Spleen (tissue), 13 donors: ENCODE data around the gene ASTL. TPM values are rescaled to one million over a fixed set of nuclear protein-coding genes. Genes with fewer than 3 reads are reported as not detected.

Experiments used
- DNase-seq: peaks from one replicate; pipeline ENCODE4 v3.0.0-alpha.2; 2020
- H3K27ac ChIP-seq, 8 donors: fragments of 200-600 bp; sonication (generic) in 7 of 8; 1 replicate in 4 of 8; 2 replicates in 4 of 8; pipeline versions ENCODE4 v1.5.0 to v1.8.0; 2016 to 2021; ENCODE audit warnings: inconsistent platforms in 4 of 8, mild to moderate bottlenecking in 4 of 8, moderate library complexity in 1 of 8
- H3K27me3 ChIP-seq, 7 donors: fragments of 200-600 bp; sonication (generic) in 6 of 7; replicated peaks in 1 of 7; 1 replicate in 4 of 7; 2 replicates in 3 of 7; pipeline versions ENCODE4 v1.5.0 to v1.8.0; 2016 to 2021; ENCODE audit warnings: inconsistent platforms in 3 of 7, mild to moderate bottlenecking in 1 of 7
- H3K36me3 ChIP-seq, 6 donors: fragments of 200-600 bp; sonication (generic) in 5 of 6; 1 replicate in 4 of 6; 2 replicates in 2 of 6; pipeline versions ENCODE4 v1.5.0 to v1.8.0; 2016 to 2021; ENCODE audit warnings: inconsistent platforms in 2 of 6
- H3K4me1 ChIP-seq, 6 donors: fragments of 200-600 bp; sonication (generic) in 5 of 6; 1 replicate in 3 of 6; 2 replicates in 3 of 6; pipeline versions ENCODE4 v1.5.0 to v1.8.0; 2016 to 2021; ENCODE audit warnings: inconsistent platforms in 3 of 6
- H3K4me3 ChIP-seq, 8 donors: fragments of 200-600 bp; sonication (generic) in 7 of 8; 1 replicate in 4 of 8; 2 replicates in 4 of 8; pipeline versions ENCODE4 v1.5.0 to v1.8.0; 2016 to 2021; ENCODE audit warnings: inconsistent platforms in 4 of 8, mild to moderate bottlenecking in 4 of 8, moderate library complexity in 2 of 8
- H3K9me3 ChIP-seq, 8 donors: fragments of 200-600 bp; sonication (generic) in 7 of 8; 1 replicate in 4 of 8; 2 replicates in 4 of 8; pipeline versions ENCODE4 v1.5.0 to v1.8.0; 2016 to 2021; ENCODE audit warnings: inconsistent platforms in 4 of 8
- POLR2A ChIP-seq, 3 donors: fragments of 450-650 bp; IDR thresholded peaks; one replicate each; pipeline ENCODE4 v1.5.1; 2017; ENCODE audit warnings: antibody characterized with exemption in 3 of 3, mild to moderate bottlenecking in 1 of 3
- POLR2AphosphoS5 ChIP-seq, 3 donors: sonication (generic); formaldehyde crosslinking; IDR thresholded peaks; one replicate each; pipeline ENCODE4 v1.5.1; 2017; ENCODE audit warnings: antibody characterized with exemption in 3 of 3
- WGBS, 5 donors: extraction: QIAGEN DNeasy Blood & Tissue Kit in 3 of 5; methylation state at CpG; one replicate each; pipeline versions ENCODE4 v1.1.5 to v1.1.7; 2013 to 2018; 5-methylcytosine and 5-hydroxymethylcytosine counted together
- intact Hi-C: fragments of 100-400 bp; cut with DNase I; formaldehyde crosslinking; loops from one replicate; pipeline ENCODE4 v1.15.0; 2023; ENCODE audit warnings: low total_unique reads
- long read RNA-seq, 2 donors: transcript quantifications; one replicate each; lab custom pipeline, GENCODE V29; 2026
- polyA plus RNA-seq, 3 donors: library from polyadenylated mRNA; stranded (reverse); fragments of 200-250 nt; gene quantifications; one replicate each; pipeline ENCODE4 v1.2.1, GENCODE V29; 2013
- total RNA-seq, 7 donors: library from RNA; depleted of rRNA in 3 of 7; stranded (reverse); fragments of >200 nt in 3 of 7; fragmentation: NEBNext Ultra II Directional in 4 of 7; extraction: Animal tissue kit (Norgen Biotek cat#: 25700) in 4 of 7; gene quantifications; one replicate each; pipeline versions ENCODE4 v1.1.0 to v1.2.1, GENCODE V29; 2016 to 2021
- TF ChIP-seq, protein P1 (sequence below), 11 experiments: fragments of 200-600 bp in 7 of 11; fragments of 450-650 bp in 4 of 11; sonication (generic) in 4 of 11; IDR thresholded peaks in 8 of 11; conservative IDR thresholded peaks in 3 of 11; 1 replicate in 7 of 11; 2 replicates in 4 of 11; pipeline versions ENCODE4 v1.4.0 to v1.8.0; 2016 to 2021; ENCODE audit warnings: antibody characterized with exemption in 11 of 11, inconsistent platforms in 4 of 11, mild to moderate bottlenecking in 1 of 11
- donor health status: healthy with polysubstance abuse.
- donor health status: DM: no; HTN: no; CAD: no; lungs with moderate emphysema.
- donor health status: DM: no; HTN: no; CAD: no.
- donor health status: Bipolar disorder and iron deficiency.
- donor health status: healthy.
- donor health status: DM: no; HTN: no; CAD: no.
- donor health status: DM: yes; HTN: yes; CAD: no.

The ASTL gene
- total RNA-seq = 1 to 10 TPM in 2 of 7 donors, under 1 TPM in 4, not detected in 1; 0.49 to 2.2 (median 0.72) TPM
- polyA plus RNA-seq = under 1 TPM; 0.24 to 0.33 (median 0.29) TPM
- long read RNA-seq, donor 1 = 0 reads
- long read RNA-seq, donor 2 = 0 reads

GRCh38 chr2:96138179-96139145 is at the start of gene ASTL:
TSS of gene ASTL (minus strand) at chr2:96138502. CDS start at chr2:96138436, 66 bp downstream.
- WGBS, 5 donors = 26 to 42% (median 28%) methylated on average over 16 to 17 of the region's 17 CpGs
- intact Hi-C loops = loop anchor here (2.0 kb wide), 1 partner anchor 38 kb away; no protein-coding TSS in a partner anchor
- Histone ChIP-seq H3K9me3 (no peaks in the 10 kb centered on the region), H3K36me3 (peaks cover 0 to 24% (median 0%) of the 10 kb centered on the region in 6 donors), H3K27me3 (no peaks in the 10 kb centered on the region), H3K4me1 (peaks cover 0 to 49% (median 20%) of the 10 kb centered on the region in 6 donors), H3K27ac (peak within 1 kb of the TSS in 3 of 8 donors; percentile 4 to 68 (median 28)), H3K4me3 (no peak within 1 kb of the TSS)
- DNase-seq = peak; percentile 84
- TF ChIP-seq POLR2A (IDR thresholded peaks at IDR 0.05) (no peak), POLR2AphosphoS5 (IDR thresholded peaks at IDR 0.05) (peak in 2 of 3 donors; percentile 14 to 61)
- TF ChIP-seq, protein P1, sequence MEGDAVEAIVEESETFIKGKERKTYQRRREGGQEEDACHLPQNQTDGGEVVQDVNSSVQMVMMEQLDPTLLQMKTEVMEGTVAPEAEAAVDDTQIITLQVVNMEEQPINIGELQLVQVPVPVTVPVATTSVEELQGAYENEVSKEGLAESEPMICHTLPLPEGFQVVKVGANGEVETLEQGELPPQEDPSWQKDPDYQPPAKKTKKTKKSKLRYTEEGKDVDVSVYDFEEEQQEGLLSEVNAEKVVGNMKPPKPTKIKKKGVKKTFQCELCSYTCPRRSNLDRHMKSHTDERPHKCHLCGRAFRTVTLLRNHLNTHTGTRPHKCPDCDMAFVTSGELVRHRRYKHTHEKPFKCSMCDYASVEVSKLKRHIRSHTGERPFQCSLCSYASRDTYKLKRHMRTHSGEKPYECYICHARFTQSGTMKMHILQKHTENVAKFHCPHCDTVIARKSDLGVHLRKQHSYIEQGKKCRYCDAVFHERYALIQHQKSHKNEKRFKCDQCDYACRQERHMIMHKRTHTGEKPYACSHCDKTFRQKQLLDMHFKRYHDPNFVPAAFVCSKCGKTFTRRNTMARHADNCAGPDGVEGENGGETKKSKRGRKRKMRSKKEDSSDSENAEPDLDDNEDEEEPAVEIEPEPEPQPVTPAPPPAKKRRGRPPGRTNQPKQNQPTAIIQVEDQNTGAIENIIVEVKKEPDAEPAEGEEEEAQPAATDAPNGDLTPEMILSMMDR (IDR thresholded peaks at IDR 0.05 in 8 of 11, conservative IDR thresholded peaks at IDR 0.05 in 3 of 11) = peak; percentile 35 to 82 (median 68)

DNA sequence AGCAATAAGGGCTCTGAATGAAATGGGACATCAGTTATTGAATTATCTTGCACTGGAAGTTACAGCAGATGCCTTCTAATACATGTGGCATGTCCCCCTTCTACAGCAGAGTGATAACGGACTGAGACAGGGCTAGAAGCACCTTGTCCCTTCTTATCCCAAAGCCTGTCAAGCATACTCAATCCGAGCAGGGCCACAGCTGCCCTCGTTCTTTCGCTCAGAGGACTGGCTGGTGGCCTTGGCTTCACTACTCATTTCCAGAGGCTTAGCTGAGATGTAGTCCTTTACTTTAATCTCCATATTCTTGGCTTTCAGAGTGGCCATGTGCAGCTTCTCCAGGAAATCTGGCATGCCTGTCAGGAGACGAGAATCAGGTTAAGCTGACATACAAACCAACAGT is 48.3 kb upstream of the ASTL start:
- Histone ChIP-seq H3K9me3 (no peaks in the 10 kb centered on the region), H3K27me3 (no peaks in the 10 kb centered on the region), H3K27ac (peak overlapping the region in 2 of 8 donors; percentile 16 to 18), H3K4me1 (peaks cover 0 to 14% (median 0%) of the 10 kb centered on the region in 6 donors), H3K4me3 (no peak overlapping the region), H3K36me3 (peaks cover 8 to 85% (median 70%) of the 10 kb centered on the region in 6 donors)
- DNase-seq = no peak
- no peak for TF ChIP-seq POLR2A (IDR thresholded peaks at IDR 0.05)
- TF ChIP-seq, protein P1 (IDR thresholded peaks at IDR 0.05 in 8 of 11, conservative IDR thresholded peaks at IDR 0.05 in 3 of 11) = no peak
- TF ChIP-seq POLR2AphosphoS5 (IDR thresholded peaks at IDR 0.05) = no peak
- 86 to 94% (median 92%) methylated on average over 5 of the region's 5 CpGs for WGBS, 5 donors
- intact Hi-C loops = no loop called here

DNA sequence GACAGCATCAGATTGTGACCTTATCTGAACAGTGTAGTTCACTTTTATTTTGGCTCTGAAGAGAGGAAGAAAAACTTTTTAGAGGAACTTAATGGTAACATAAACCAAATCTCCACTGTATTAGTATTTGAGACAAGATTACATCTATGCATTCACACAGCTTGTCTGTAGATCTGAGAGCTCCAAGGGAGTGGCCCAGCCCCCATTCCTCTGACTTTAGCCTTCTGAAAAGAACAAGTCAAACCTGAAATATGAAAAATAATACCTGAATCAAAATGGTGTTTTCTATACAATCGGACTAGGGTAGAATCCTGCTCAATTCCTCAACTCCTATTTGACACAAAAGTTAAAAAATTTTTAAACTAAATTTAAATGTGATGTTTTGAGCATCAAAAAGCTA is 47.2 kb upstream of the ASTL start:
- Histone ChIP-seq H3K9me3 (no peaks in the 10 kb centered on the region), H3K4me3 (no peak overlapping the region), H3K27me3 (no peaks in the 10 kb centered on the region), H3K27ac (peak overlapping the region in 1 of 8 donors; percentile 36), H3K36me3 (peaks cover 3 to 74% (median 59%) of the 10 kb centered on the region in 6 donors), H3K4me1 (peaks cover 0 to 17% (median 3%) of the 10 kb centered on the region in 6 donors)
- TF ChIP-seq, protein P1 (IDR thresholded peaks at IDR 0.05 in 8 of 11, conservative IDR thresholded peaks at IDR 0.05 in 3 of 11) = no peak
- TF ChIP-seq POLR2A (IDR thresholded peaks at IDR 0.05) (no peak), POLR2AphosphoS5 (IDR thresholded peaks at IDR 0.05) (no peak)
- intact Hi-C loops = no loop called here
- DNase-seq = no peak
- WGBS, 5 donors = 93 to 100% (median 97%) methylated on average over 1 of the region's 1 CpG

DNA sequence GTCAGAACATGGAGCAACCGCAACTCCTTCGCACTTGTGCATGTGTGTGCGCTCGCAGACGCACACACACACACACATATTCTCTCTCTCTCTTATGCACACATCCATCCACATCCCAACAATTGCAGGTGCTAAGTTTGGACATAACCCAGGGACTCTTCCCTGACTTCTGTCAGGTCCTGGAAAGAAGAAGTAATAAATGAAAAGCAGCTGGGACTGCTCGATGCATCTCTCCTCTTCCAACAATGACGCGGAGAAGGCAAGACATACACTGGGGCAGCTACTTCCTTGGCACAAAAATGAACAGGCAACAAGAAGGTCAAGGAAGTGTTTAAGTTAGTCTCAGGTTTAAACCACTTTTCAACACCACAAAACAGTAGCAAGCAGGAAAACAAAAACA is 46.7 kb upstream of the ASTL start:
- H3K4me1 ChIP-seq = peaks cover 0 to 23% (median 7%) of the 10 kb centered on the region in 6 donors
- 90 to 93% (median 90%) methylated on average over 8 of the region's 8 CpGs for WGBS, 5 donors
- intact Hi-C loops = no loop called here
- H3K27me3 ChIP-seq = no peaks in the 10 kb centered on the region
- no peak overlapping the region for H3K4me3 ChIP-seq
- no peak for DNase-seq
- H3K9me3 ChIP-seq = no peaks in the 10 kb centered on the region
- peak overlapping the region in 2 of 8 donors; percentile 3 to 36 for H3K27ac ChIP-seq
- peaks cover 3 to 69% (median 54%) of the 10 kb centered on the region in 6 donors for H3K36me3 ChIP-seq
- TF ChIP-seq POLR2A (IDR thresholded peaks at IDR 0.05) (no peak), POLR2AphosphoS5 (IDR thresholded peaks at IDR 0.05) (peak in 1 of 3 donors; percentile 13)
- TF ChIP-seq, protein P1 (IDR thresholded peaks at IDR 0.05 in 8 of 11, conservative IDR thresholded peaks at IDR 0.05 in 3 of 11) = no peak
